Epithelial cell of esophagus (primary cell): ENCODE data around the gene DGKE.

Source experiments
- DNase-seq: peaks from one replicate; pipeline ENCODE4 v3.0.0; 2010; ENCODE audit warnings: low read depth
- H3K4me3 ChIP-seq: 2 replicates; pipeline ENCODE4 v1.5.1; 2011; ENCODE audit warnings: mild to moderate bottlenecking, low read length, control low read depth
- TF ChIP-seq, protein P1 (sequence below): IDR thresholded peaks from 2 replicates; pipeline ENCODE4 v1.5.1; 2011; ENCODE audit warnings: low read depth, mild to moderate bottlenecking, low read length, control low read depth, inconsistent platforms; ENCODE audit not compliant: insufficient read depth; ENCODE audit errors: missing control alignments

Gene DGKE

DNA sequence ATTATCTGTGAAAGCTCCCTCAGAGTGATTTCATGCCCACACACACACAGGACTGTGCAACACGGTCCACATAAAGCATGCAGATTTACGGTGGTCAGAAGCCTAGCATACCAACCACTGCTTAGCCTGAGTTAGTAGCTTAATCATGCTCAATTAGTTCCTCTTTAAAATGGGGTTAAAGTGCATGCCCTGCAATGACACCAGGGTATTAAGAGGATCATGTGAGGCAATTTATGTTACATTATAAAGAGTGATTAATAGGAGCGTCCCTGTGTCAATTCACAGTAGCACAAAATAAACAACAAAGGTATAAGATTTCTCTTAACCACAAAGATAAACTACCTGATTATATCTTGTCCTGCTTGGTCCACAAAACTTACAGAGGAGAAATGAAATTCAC is 40.0 kb upstream of the DGKE start:
- no peak overlapping the region for H3K4me3 ChIP-seq
- TF ChIP-seq, protein P1, sequence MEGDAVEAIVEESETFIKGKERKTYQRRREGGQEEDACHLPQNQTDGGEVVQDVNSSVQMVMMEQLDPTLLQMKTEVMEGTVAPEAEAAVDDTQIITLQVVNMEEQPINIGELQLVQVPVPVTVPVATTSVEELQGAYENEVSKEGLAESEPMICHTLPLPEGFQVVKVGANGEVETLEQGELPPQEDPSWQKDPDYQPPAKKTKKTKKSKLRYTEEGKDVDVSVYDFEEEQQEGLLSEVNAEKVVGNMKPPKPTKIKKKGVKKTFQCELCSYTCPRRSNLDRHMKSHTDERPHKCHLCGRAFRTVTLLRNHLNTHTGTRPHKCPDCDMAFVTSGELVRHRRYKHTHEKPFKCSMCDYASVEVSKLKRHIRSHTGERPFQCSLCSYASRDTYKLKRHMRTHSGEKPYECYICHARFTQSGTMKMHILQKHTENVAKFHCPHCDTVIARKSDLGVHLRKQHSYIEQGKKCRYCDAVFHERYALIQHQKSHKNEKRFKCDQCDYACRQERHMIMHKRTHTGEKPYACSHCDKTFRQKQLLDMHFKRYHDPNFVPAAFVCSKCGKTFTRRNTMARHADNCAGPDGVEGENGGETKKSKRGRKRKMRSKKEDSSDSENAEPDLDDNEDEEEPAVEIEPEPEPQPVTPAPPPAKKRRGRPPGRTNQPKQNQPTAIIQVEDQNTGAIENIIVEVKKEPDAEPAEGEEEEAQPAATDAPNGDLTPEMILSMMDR, result no peak
- DNase-seq, result no peak

DNA sequence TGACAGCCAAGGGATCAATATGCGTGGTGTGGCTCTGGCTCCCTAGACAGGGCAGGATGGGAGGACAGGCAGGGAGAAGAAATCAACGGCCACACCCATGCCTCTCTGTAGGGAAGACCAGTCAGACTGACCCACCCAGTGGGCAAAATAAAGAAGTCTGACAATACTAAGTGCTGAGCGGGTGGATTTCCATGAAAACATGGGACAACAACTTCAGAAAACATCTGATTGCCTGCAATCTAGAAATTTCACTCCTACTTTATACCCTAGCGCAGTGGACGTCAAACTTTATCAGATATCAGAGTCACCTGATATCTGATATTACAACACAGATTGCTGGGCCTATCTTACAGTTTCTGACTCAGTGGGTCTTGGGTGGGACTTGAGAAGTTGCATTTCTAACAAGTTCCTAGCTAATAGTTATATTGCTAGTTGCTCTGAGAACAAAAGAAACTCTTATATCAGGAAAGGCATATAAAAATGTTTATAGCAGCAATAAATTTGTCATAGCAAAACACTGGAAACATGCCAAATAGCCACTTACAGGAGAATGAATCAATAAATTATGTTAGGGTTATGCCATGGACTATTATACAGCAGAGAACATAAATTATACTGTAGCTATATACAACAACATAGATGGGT is 38.6 kb upstream of the DGKE start:
- TF ChIP-seq, protein P1, result no peak
- DNase-seq, result no peak
- no peak overlapping the region for H3K4me3 ChIP-seq

DNA sequence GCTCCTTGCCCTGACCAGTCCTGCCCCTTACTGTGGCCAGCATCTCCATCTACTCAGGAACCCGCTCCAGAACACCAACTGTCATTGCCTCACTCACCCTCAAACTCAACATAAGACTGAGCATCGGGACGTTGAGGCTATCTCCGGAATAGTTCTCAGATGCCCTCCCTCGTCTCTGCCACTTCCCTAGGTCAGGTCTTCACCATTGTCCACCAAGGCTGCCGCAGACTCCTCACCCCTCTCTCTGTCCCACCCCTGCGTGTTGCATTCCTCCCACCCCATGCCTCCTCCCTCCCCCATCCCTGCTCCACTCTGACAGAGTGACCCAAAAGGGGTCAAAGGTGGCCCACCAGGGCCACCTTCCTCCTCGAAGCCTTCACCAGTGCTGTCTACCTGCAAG is 37.4 kb upstream of the DGKE start:
- TF ChIP-seq, protein P1, result no peak
- H3K4me3 ChIP-seq, result no peak overlapping the region
- DNase-seq, result no peak

DNA sequence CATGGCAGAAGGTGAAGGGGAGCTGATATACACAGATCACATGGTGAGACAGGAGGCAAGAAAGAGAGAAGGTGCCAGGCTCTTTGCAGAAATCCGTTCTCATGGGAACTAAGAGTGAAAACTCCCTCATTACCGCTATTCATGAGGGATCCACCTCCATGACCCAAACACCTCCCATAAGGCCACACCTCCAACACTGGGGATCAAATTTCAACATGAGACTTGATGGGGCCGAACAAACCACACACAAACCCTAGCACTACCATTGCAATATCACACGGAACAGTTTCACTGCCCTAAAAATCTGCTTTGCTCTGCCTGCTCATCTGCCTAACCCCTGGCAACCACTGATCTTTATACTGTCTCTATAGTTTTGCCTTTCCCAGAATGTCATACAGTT is 35.0 kb upstream of the DGKE start:
- no peak overlapping the region for H3K4me3 ChIP-seq
- TF ChIP-seq, protein P1, result no peak
- DNase-seq, result no peak

DNA sequence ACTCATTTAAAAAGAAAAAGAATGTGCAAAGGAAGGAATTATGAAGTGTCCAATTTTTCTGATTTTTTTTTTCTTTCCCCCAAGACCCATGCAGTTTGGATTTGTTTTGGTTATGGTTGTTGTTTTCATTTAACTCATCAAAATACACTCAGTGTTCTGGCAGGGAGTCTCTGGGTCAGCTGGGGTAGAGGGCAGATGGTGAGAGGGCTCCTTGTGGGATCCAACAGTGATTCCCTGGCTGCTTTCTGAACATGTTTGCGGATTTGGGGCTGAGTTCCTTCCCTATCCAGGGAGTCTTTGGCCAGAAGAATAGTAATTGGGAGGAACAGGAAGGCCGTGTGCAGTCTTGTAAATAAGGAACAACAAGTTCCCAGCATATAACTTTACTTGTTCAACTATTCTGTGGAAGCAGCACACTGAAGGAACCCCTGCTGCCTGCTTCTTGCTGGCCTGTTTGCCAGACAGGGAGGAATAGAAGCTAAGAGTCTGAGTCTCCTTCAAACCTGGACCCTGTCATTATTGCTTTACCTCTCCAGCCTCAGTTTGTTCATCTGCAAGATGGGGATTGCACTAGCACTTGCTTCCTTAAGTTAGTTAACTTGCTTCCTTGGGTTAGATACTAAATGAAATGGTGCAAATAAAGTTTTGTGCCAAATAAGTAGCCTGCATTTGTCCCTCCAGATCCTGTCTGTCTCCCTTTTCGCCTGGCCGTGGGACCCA is 32.3 kb upstream of the DGKE start:
- TF ChIP-seq, protein P1, result no peak
- no peak for DNase-seq
- H3K4me3 ChIP-seq, result no peak overlapping the region

DNA sequence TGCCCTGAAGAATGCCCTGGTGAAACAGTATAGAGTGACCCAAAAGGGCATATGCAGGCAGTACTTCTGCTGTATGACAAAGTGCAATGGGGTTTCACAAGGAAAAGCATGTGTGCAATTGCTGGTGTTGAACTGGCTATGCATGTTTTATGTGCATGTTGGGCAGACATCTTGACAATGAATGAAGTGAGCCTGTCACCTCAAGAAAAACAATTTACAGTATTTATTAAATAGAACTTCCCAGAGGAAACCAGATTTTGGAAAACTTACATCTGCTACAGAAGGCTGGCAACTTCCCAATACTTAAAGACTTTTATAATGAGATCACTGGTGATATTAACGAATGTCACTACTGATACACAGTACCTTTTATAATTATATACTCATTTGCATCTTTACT is 30.9 kb upstream of the DGKE start:
- TF ChIP-seq, protein P1, result no peak
- H3K4me3 ChIP-seq, result no peak overlapping the region
- no peak for DNase-seq

DNA sequence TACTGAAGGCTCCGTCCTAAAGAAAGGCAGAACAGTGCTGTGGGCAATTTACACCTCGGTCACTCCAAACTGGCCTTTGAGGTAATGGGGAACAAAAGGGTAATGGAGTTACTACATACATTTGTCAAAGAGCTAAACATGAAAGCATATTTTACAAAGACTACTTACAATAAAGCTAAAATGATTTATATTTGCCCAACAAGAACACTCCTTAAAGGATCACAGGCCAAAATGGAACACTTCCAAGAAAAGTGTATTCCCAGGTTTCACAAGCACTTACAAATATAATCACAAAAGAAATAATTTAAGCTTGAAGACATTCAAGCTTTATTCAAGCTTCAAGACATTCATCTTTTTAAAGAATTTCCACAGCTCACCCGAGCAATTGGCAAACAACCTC is 29.5 kb upstream of the DGKE start:
- TF ChIP-seq, protein P1, result no peak
- DNase-seq, result no peak
- no peak overlapping the region for H3K4me3 ChIP-seq
